Measurements from ENCODE around the gene CAMKMT. TPM values are rescaled to one million over a fixed set of nuclear protein-coding genes. Genes with fewer than 3 reads are reported as not detected.

The CAMKMT gene
- total and polyA plus RNA-seq, 9 of the 15 experiments (the other 6 are each of a cell fraction or from before 2014, with no cell fraction given), result 1.6 to 15.3 (median 7.4) TPM

DNA sequence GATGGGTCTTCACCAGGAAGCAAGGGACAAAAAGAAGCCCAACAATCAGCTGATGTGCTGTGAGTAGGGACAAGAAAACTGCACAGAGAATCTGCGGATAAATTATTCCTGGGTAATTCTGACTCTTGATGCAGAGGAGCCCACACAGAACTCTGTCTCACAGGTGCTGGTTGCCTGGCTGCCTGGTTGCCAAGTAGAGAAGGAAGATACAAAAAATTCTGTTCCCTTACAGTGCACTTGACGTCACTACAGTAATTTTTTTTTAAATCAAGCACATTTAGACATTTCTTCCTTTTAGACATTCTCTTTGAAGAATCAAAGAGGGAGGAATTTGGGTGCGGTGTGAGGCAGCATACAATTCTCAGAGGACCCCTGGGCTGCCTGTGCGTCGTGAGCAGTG lies 427.7 kb downstream of the CAMKMT start (continued):
- no peak for TF ChIP-seq NCOA4 (IDR thresholded peaks at IDR 0.05; ENCODE audit: partially characterized antibody)
- no peak for TF ChIP-seq SAFB2 (IDR thresholded peaks at IDR 0.05; ENCODE audit: borderline replicate concordance, low read depth, low read length, severe bottlenecking)
- TF ChIP-seq CHD1 (IDR thresholded peaks at IDR 0.05; ENCODE audit: low read length), result no peak
- no peak for TF ChIP-seq SP1 (CRISPR knock-in tag; IDR thresholded peaks at IDR 0.05)
- TF ChIP-seq ZNF232 (CRISPR knock-in tag; IDR thresholded peaks at IDR 0.05), result no peak
- TF ChIP-seq, protein P1, sequence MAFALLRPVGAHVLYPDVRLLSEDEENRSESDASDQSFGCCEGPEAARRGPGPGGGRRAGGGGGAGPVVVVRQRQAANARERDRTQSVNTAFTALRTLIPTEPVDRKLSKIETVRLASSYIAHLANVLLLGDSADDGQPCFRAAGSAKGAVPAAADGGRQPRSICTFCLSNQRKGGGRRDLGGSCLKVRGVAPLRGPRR (CRISPR knock-in tag; IDR thresholded peaks at IDR 0.05), result no peak
- no peak for TF ChIP-seq ZNF551 (CRISPR knock-in tag; IDR thresholded peaks at IDR 0.05)
- no peak for TF ChIP-seq HSF4 (CRISPR knock-in tag; IDR thresholded peaks at IDR 0.05; ENCODE audit: borderline replicate concordance)
- no peak for TF ChIP-seq NFIX (CRISPR knock-in tag; IDR thresholded peaks at IDR 0.05; ENCODE audit: low read depth)
- no peak for TF ChIP-seq KDM1A (IDR thresholded peaks at IDR 0.05)
- TF ChIP-seq SRSF1 (IDR thresholded peaks at IDR 0.05; ENCODE audit: low read depth, low read length), result no peak
- no peak for TF ChIP-seq JUNB (CRISPR knock-in tag; conservative IDR thresholded peaks at IDR 0.05)
- TF ChIP-seq HCFC1 (IDR thresholded peaks at IDR 0.05; ENCODE audit: low read depth, low read length), result no peak
- TF ChIP-seq ZHX1 (conservative IDR thresholded peaks at IDR 0.05; ENCODE audit: low read length), result no peak
